Ishikawa (cell line): ENCODE results near the gene MRRF.

Experiments used
- CEBPB ChIP-seq: IDR thresholded peaks from 2 replicates; pipeline ENCODE4 v1.6.1; 2012
- CREB1 ChIP-seq: IDR thresholded peaks from 2 replicates; pipeline ENCODE4 v1.6.1; 2012; ENCODE audit warnings: low read depth
- EGR1 ChIP-seq: IDR thresholded peaks from 2 replicates; pipeline ENCODE4 v1.6.1; 2012
- EP300 ChIP-seq: IDR thresholded peaks from 2 replicates; pipeline ENCODE4 v1.6.1; 2012; ENCODE audit warnings: borderline replicate concordance
- MAX ChIP-seq: IDR thresholded peaks from 2 replicates; pipeline ENCODE4 v1.6.1; 2012
- NFIC ChIP-seq: IDR thresholded peaks from 2 replicates; pipeline ENCODE4 v1.6.1; 2012
- RAD21 ChIP-seq: IDR thresholded peaks from 2 replicates; pipeline ENCODE4 v1.6.1; 2012; ENCODE audit warnings: low read depth
- REST ChIP-seq: IDR thresholded peaks from 2 replicates; pipeline ENCODE4 v1.6.1; 2012; ENCODE audit warnings: low read depth, mild to moderate bottlenecking
- USF1 ChIP-seq: IDR thresholded peaks from 2 replicates; pipeline ENCODE4 v1.6.1; 2012

GRCh38 chr9:122223435-122223834 is 41.2 kb upstream of the MRRF start:
- TF ChIP-seq MAX, result no peak
- TF ChIP-seq EGR1, result no peak
- no peak for TF ChIP-seq EP300
- no peak for TF ChIP-seq RAD21
- no peak for TF ChIP-seq NFIC
- TF ChIP-seq CREB1, result no peak
- TF ChIP-seq REST, result no peak
- no peak for TF ChIP-seq USF1
- no peak for TF ChIP-seq CEBPB
